Skeletal muscle tissue (tissue), 4 donors: Measurements from ENCODE around the gene DNAH2. TPM values are rescaled to one million over a fixed set of nuclear protein-coding genes. Genes with fewer than 3 reads are reported as not detected.
A peak's percentile ranks its signal among the peaks of the same experiment; 100 is the strongest.

Experiments
- H3K27ac ChIP-seq: one replicate; pipeline ENCODE4 v1.7.0; 2013; ENCODE audit warnings: mild to moderate bottlenecking, low read depth, low read length, inconsistent platforms
- H3K27me3 ChIP-seq, 3 donors: one replicate each; pipeline ENCODE4 v1.7.0; 2013; ENCODE audit warnings: low read length in 3 of 3; ENCODE audit not compliant: control insufficient read depth in 3 of 3, insufficient read depth in 3 of 3
- H3K36me3 ChIP-seq, 3 donors: one replicate each; pipeline ENCODE4 v1.7.0; 2013; ENCODE audit warnings: low read length in 3 of 3; ENCODE audit not compliant: control insufficient read depth in 3 of 3, insufficient read depth in 3 of 3
- H3K4me1 ChIP-seq, 3 donors: one replicate each; pipeline ENCODE4 v1.7.0; 2013; ENCODE audit warnings: low read length in 3 of 3, mild to moderate bottlenecking in 3 of 3; ENCODE audit not compliant: control insufficient read depth in 3 of 3, insufficient read depth in 3 of 3
- H3K4me3 ChIP-seq, 3 donors: one replicate each; pipeline ENCODE4 v1.7.0; 2013; ENCODE audit warnings: low read length in 3 of 3
- H3K9ac ChIP-seq, 3 donors: one replicate each; pipeline ENCODE4 v1.7.0; 2013; ENCODE audit warnings: low read length in 3 of 3, mild to moderate bottlenecking in 3 of 3, moderate library complexity in 2 of 3, low read depth in 1 of 3
- H3K9me3 ChIP-seq, 3 donors: one replicate each; pipeline ENCODE4 v1.7.0; 2013; ENCODE audit warnings: low read length in 3 of 3; ENCODE audit not compliant: control insufficient read depth in 3 of 3
- total RNA-seq: library from RNA; depleted of rRNA; stranded (reverse); fragments of >200 nt; gene quantifications from one replicate; pipeline ENCODE4 v1.2.3, GENCODE V29; 2014
- donor health status: Osteomylitis.

Gene DNAH2
- total RNA-seq, result 0.52 TPM

DNA sequence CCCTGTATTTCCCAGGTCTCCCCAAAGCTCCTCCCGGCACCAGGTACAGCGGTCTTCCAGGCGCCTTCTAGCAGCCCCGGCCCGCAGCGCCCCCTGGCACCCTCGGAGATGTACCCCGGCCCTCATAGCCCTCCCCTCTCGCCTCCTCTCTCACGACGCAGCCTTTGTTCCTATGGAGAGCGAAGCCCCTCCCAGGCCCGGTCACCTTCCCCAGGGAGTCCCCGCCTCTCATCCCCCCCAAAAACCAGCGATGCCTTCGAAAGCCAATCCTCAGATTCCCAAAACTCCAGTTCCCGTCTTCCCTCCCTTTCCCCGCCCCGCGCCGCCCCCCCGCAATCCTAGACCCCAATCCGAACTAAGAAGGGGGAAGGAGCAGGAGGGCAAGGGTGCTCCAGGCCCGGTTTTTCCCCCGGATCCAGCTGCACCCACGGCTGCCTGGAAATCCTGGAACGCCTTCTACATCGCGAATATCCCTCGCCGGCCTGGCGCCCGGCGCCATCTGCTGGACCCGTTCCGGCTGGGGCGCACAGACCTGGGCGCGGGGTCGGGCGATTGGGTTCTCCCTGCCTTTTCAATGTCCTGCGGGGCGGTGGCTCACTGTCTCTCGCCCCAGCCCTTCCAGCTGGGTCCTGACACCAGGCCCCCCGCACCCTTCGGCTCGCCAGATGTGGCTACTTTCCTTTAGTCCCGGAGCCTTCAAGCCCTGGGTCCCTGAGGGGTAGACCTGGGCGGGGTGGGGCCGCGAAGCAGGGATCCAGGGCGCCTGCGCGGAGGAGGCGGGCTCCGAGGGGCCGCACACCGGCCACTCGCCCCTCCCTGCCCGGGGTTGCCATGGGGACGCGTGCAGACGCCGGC lies at the start of gene DNAH2:
Gene DNAH2, plus strand, starts transcription at position 844 of the 855 bp plus-strand sequence. CDS start 1,991 bp downstream, outside the sequence.
- H3K36me3 ChIP-seq, result no peaks in the 10 kb centered on the region
- peak within 1 kb of the TSS; percentile 51 to 63 (median 60) for H3K4me3 ChIP-seq
- peaks cover 52 to 74% (median 57%) of the 10 kb centered on the region in 3 donors for H3K27me3 ChIP-seq
- peaks cover 7 to 11% (median 8%) of the 10 kb centered on the region in 3 donors for H3K4me1 ChIP-seq
- H3K27ac ChIP-seq, result no peak within 1 kb of the TSS
- H3K9me3 ChIP-seq, result no peaks in the 10 kb centered on the region
- H3K9ac ChIP-seq, result peak within 1 kb of the TSS; percentile 23 to 66 (median 43)

GRCh38 chr17:7668482-7668881 lies 49.1 kb upstream of the DNAH2 start:
- Histone ChIP-seq H3K9ac (no peak overlapping the region), H3K9me3 (peaks cover 0 to under 1% (median 0%) of the 10 kb centered on the region in 3 donors), H3K36me3 (peaks cover 33 to 39% (median 35%) of the 10 kb centered on the region in 3 donors)

DNA sequence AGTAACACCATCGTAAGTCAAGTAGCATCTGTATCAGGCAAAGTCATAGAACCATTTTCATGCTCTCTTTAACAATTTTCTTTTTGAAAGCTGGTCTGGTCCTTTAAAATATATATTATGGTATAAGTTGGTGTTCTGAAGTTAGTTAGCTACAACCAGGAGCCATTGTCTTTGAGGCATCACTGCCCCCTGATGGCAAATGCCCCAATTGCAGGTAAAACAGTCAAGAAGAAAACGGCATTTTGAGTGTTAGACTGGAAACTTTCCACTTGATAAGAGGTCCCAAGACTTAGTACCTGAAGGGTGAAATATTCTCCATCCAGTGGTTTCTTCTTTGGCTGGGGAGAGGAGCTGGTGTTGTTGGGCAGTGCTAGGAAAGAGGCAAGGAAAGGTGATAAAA lies 44.3 kb upstream of the DNAH2 start:
- Histone ChIP-seq H3K4me3 (no peak overlapping the region), H3K27me3 (no peaks in the 10 kb centered on the region), H3K27ac (no peak overlapping the region), H3K9me3 (peaks cover 0 to 3% (median 2%) of the 10 kb centered on the region in 3 donors), H3K9ac (no peak overlapping the region), H3K36me3 (peaks cover 51 to 52% (median 51%) of the 10 kb centered on the region in 3 donors), H3K4me1 (no peaks in the 10 kb centered on the region)

More at GRCh38 chr17:7668482-7668881, 49.1 kb upstream of the DNAH2 start:
- no peaks in the 10 kb centered on the region for H3K27me3 ChIP-seq
- no peak overlapping the region for H3K27ac ChIP-seq
- no peak overlapping the region for H3K4me3 ChIP-seq
- H3K4me1 ChIP-seq, result no peaks in the 10 kb centered on the region

DNA sequence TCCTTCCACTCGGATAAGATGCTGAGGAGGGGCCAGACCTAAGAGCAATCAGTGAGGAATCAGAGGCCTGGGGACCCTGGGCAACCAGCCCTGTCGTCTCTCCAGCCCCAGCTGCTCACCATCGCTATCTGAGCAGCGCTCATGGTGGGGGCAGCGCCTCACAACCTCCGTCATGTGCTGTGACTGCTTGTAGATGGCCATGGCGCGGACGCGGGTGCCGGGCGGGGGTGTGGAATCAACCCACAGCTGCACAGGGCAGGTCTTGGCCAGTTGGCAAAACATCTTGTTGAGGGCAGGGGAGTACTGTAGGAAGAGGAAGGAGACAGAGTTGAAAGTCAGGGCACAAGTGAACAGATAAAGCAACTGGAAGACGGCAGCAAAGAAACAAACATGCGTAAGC lies 42.6 kb upstream of the DNAH2 start:
- Histone ChIP-seq H3K9ac (no peak overlapping the region), H3K36me3 (peaks cover 37 to 43% (median 41%) of the 10 kb centered on the region in 3 donors), H3K9me3 (peaks cover 0 to 3% (median 2%) of the 10 kb centered on the region in 3 donors), H3K27ac (no peak overlapping the region), H3K4me3 (no peak overlapping the region), H3K27me3 (no peaks in the 10 kb centered on the region), H3K4me1 (no peaks in the 10 kb centered on the region)

DNA sequence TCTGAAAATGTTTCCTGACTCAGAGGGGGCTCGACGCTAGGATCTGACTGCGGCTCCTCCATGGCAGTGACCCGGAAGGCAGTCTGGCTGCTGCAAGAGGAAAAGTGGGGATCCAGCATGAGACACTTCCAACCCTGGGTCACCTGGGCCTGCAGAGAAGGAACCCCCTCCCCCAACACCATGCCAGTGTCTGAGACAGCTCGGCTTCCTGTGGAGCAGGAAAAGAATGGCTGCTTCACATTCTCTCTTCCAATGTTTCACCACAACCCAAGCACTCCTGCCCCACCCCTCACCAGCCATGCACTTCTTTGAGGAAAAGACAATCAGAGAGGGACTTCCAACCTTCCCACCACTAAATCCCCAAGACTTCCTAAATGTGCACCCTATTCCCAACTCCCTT lies 41.0 kb upstream of the DNAH2 start:
- H3K36me3 ChIP-seq, result peaks cover 28 to 37% (median 32%) of the 10 kb centered on the region in 3 donors
- peaks cover 0 to 3% (median 2%) of the 10 kb centered on the region in 3 donors for H3K9me3 ChIP-seq
- H3K27ac ChIP-seq, result no peak overlapping the region
- no peaks in the 10 kb centered on the region for H3K27me3 ChIP-seq
- H3K9ac ChIP-seq, result no peak overlapping the region
- H3K4me1 ChIP-seq, result no peaks in the 10 kb centered on the region
- no peak overlapping the region for H3K4me3 ChIP-seq

GRCh38 chr17:7677388-7678067 lies 40.0 kb upstream of the DNAH2 start:
- peaks cover 0 to 3% (median 2%) of the 10 kb centered on the region in 3 donors for H3K9me3 ChIP-seq
- H3K4me1 ChIP-seq, result no peaks in the 10 kb centered on the region
- H3K9ac ChIP-seq, result no peak overlapping the region
- H3K36me3 ChIP-seq, result peaks cover 24 to 32% (median 26%) of the 10 kb centered on the region in 3 donors
- H3K27ac ChIP-seq, result no peak overlapping the region
- no peak overlapping the region for H3K4me3 ChIP-seq
- no peaks in the 10 kb centered on the region for H3K27me3 ChIP-seq

DNA sequence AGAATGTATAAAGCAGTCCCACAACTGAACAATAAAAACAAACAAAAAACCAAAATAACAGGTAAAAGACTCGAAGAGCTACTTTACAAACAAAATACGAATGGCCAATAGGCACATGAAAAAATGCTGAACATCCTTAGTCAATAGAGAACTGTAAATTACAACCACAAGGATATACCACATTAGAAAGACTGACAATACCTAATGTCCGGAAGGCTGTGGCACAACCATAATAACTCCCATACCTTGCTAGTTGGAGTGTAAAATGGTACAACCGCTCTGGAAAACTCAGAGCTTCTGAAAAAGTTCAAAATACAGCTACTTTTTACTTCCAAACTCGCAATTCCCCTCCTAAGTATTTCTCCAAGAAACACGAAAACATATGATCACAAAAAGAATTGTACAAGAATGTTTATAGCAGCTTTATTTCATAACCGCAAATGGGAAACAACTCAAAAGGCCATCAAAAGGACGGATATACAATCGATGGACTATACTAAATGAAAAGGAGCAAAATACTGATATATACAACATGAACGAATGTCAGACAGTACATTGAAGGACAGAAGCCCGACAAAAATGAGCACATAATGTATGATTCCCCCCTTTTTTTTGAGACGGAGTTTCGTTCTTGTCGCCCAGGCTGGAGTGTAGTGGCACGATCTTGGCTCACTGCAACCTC lies 32.6 kb upstream of the DNAH2 start:
- Histone ChIP-seq H3K27ac (peak overlapping the region; percentile 96), H3K4me3 (peak overlapping the region; percentile 4 to 97 (median 87)), H3K27me3 (no peaks in the 10 kb centered on the region), H3K4me1 (peaks cover 26 to 39% (median 31%) of the 10 kb centered on the region in 3 donors), H3K9me3 (no peaks in the 10 kb centered on the region), H3K36me3 (peaks cover 0 to 1% (median 0%) of the 10 kb centered on the region in 3 donors), H3K9ac (peak overlapping the region; percentile 96 to 99 (median 97))

- H3K36me3 ChIP-seq, result peaks cover 0 to 7% (median 0%) of the 10 kb centered on the region in 3 donors
- H3K9me3 ChIP-seq, result no peaks in the 10 kb centered on the region
- no peaks in the 10 kb centered on the region for H3K27me3 ChIP-seq
- H3K27ac ChIP-seq, result peak overlapping the region; percentile 96
- peak overlapping the region; percentile 96 to 99 (median 97) for H3K9ac ChIP-seq
- H3K4me3 ChIP-seq, result peak overlapping the region; percentile 87 to 100 (median 97)
- peaks cover 26 to 39% (median 31%) of the 10 kb centered on the region in 3 donors for H3K4me1 ChIP-seq
Observed at GRCh38 chr17:7685533-7686221, 31.9 kb upstream of the DNAH2 start.
